Measurements from ENCODE around the gene ZNF354C. TPM values are rescaled to one million over a fixed set of nuclear protein-coding genes. Genes with fewer than 3 reads are reported as not detected.

ZNF354C gene
- total RNA-seq, 4 donors from 2014 or later = 0.80 to 4.8 (median 2.4) TPM

DNA sequence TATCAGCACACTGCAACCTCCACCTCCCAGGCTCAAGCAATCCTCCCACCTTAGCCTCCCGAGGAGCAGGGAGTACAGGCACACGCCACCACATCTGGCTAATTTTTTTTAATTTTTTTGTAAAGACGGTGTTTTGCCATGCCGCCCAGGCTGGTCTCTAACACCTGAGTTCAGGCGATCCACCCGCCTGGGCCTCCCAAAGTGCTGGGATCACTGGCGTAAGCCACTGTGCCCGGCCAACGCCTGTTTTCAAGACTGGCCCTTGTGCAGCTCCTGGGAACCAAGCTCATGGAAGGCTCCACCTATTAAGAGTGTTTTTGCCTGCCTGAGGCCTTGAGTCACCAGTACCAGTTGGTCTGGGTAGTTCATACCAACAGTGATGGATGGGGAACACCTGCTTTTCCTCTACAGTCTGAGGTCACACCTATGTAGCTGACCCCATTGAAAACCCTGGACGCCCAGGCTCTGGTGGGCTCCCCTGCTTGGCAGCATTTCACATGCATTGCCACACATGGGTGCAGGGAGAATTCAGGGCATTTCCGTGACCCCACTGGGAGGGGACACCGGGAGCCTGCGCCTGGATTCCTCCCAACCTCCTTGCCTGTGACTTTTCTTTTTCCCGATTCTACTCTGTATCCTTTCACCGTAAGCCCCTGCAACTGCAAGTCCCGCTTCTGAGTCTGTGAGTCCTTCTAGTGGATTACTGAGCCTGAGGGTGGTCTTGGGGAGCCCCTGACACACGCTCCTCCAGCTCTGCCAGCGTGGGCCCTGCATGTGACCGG, 63.5 kb downstream of the ZNF354C start:
- peaks cover 0 to 1% (median 0%) of the 10 kb centered on the region in 3 donors for H3K36me3 ChIP-seq
- DNase-seq = no peak
- H3K9me3 ChIP-seq = peaks cover 0 to 13% (median 0%) of the 10 kb centered on the region in 3 donors
- WGBS, 2 donors = 86 to 92% methylated on average over 17 to 19 of the region's 19 CpGs
- H3K27me3 ChIP-seq = no peaks in the 10 kb centered on the region
- TF ChIP-seq CTCF (IDR thresholded peaks at IDR 0.05) (no peak), POLR2A (IDR thresholded peaks at IDR 0.05) (no peak)
- intact Hi-C loops (cut with DNase I) = no loop called here
- no peak overlapping the region for H3K4me3 ChIP-seq
- no peak overlapping the region for H3K27ac ChIP-seq
- no peaks in the 10 kb centered on the region for H3K4me1 ChIP-seq

- no peaks in the 10 kb centered on the region for H3K4me1 ChIP-seq
- WGBS, 2 donors = 78 to 90% methylated on average over 9 to 14 of the region's 21 CpGs
- no peaks in the 10 kb centered on the region for H3K27me3 ChIP-seq
- no peak for DNase-seq
- peaks cover 0 to 13% (median 0%) of the 10 kb centered on the region in 3 donors for H3K9me3 ChIP-seq
- no peak overlapping the region for H3K27ac ChIP-seq
- intact Hi-C loops (cut with DNase I) = no loop called here
- H3K36me3 ChIP-seq = peaks cover 0 to 8% (median 0%) of the 10 kb centered on the region in 3 donors
- TF ChIP-seq POLR2A (IDR thresholded peaks at IDR 0.05) (no peak), CTCF (IDR thresholded peaks at IDR 0.05) (no peak)
- H3K4me3 ChIP-seq = no peak overlapping the region
Measured at GRCh38 chr5:179124273-179124852, 64.2 kb downstream of the ZNF354C start.

- DNase-seq = no peak
- H3K27ac ChIP-seq = no peak overlapping the region
- H3K9me3 ChIP-seq = peaks cover 0 to 13% (median 0%) of the 10 kb centered on the region in 3 donors
- intact Hi-C loops (cut with DNase I) = no loop called here
- TF ChIP-seq CTCF (IDR thresholded peaks at IDR 0.05) (no peak), POLR2A (IDR thresholded peaks at IDR 0.05) (no peak)
- H3K36me3 ChIP-seq = peaks cover 0 to 16% (median 0%) of the 10 kb centered on the region in 3 donors
- H3K27me3 ChIP-seq = no peaks in the 10 kb centered on the region
- H3K4me1 ChIP-seq = no peaks in the 10 kb centered on the region
- no peak overlapping the region for H3K4me3 ChIP-seq
- WGBS, 2 donors = 73 to 79% methylated on average over 8 of the region's 43 CpGs
Measured at GRCh38 chr5:179124853-179125788, 64.9 kb downstream of the ZNF354C start.

GRCh38 chr5:179125789-179126505, 65.8 kb downstream of the ZNF354C start:
- H3K4me3 ChIP-seq = no peak overlapping the region
- no peaks in the 10 kb centered on the region for H3K27me3 ChIP-seq
- H3K27ac ChIP-seq = no peak overlapping the region
- H3K9me3 ChIP-seq = peaks cover 0 to 6% (median 0%) of the 10 kb centered on the region in 3 donors
- WGBS, 2 donors = 85 to 95% methylated on average over 10 to 12 of the region's 25 CpGs
- H3K36me3 ChIP-seq = peaks cover 0 to 23% (median 0%) of the 10 kb centered on the region in 3 donors
- no peak for DNase-seq
- intact Hi-C loops (cut with DNase I) = no loop called here
- TF ChIP-seq CTCF (IDR thresholded peaks at IDR 0.05) (no peak), POLR2A (IDR thresholded peaks at IDR 0.05) (no peak)
- H3K4me1 ChIP-seq = no peaks in the 10 kb centered on the region
